Measurements from ENCODE around the gene CELSR2.

The CELSR2 gene

GRCh38 chr1:109246141-109246551 lies 3.2 kb upstream of the CELSR2 start:
- Histone ChIP-seq H3K27me3 (replicated peaks in 2 of 5; ENCODE audit: control insufficient read depth in 4 of 5, insufficient read depth in 5 of 5, low read length in 4 of 5) (peaks cover 0 to 91% (median 29%) of the 10 kb centered on the region in 5 experiments), H3K9me3 (ENCODE audit: control extremely low read depth in 1 of 5, control insufficient read depth in 4 of 5, insufficient read depth in 2 of 5, low read depth in 1 of 5, low read length in 4 of 5) (no peaks in the 10 kb centered on the region), H3K4me3 (ENCODE audit: control insufficient read depth in 1 of 7, extremely low read depth in 1 of 7, insufficient read depth in 4 of 7, low read depth in 2 of 7, low read length in 6 of 7) (no peak overlapping the region), H3K36me3 (ENCODE audit: control insufficient read depth in 4 of 4, insufficient read depth in 4 of 4, low read length in 3 of 4) (no peaks in the 10 kb centered on the region), H3K27ac (ENCODE audit: insufficient read depth in 1 of 2, low read depth in 1 of 2, low read length in 2 of 2, poor library complexity in 1 of 2, severe bottlenecking in 2 of 2) (no peak overlapping the region), H3K4me1 (ENCODE audit: control extremely low read depth in 1 of 4, control insufficient read depth in 4 of 4, insufficient read depth in 4 of 4, low read length in 3 of 4) (peaks cover 0 to 13% (median 9%) of the 10 kb centered on the region in 4 experiments)
- WGBS (ENCODE audit: insufficient coverage), result 98% methylated on average over 6 of the region's 7 CpGs
- ChIA-PET CTCF (interaction anchor here (1.0 to 1.2 kb wide), 3 partner anchors 10 to 260 kb away, joined by 3 read pairs; no protein-coding TSS in a partner anchor), POLR2A (no interaction called here)
- DNase-seq, result no peak

DNA sequence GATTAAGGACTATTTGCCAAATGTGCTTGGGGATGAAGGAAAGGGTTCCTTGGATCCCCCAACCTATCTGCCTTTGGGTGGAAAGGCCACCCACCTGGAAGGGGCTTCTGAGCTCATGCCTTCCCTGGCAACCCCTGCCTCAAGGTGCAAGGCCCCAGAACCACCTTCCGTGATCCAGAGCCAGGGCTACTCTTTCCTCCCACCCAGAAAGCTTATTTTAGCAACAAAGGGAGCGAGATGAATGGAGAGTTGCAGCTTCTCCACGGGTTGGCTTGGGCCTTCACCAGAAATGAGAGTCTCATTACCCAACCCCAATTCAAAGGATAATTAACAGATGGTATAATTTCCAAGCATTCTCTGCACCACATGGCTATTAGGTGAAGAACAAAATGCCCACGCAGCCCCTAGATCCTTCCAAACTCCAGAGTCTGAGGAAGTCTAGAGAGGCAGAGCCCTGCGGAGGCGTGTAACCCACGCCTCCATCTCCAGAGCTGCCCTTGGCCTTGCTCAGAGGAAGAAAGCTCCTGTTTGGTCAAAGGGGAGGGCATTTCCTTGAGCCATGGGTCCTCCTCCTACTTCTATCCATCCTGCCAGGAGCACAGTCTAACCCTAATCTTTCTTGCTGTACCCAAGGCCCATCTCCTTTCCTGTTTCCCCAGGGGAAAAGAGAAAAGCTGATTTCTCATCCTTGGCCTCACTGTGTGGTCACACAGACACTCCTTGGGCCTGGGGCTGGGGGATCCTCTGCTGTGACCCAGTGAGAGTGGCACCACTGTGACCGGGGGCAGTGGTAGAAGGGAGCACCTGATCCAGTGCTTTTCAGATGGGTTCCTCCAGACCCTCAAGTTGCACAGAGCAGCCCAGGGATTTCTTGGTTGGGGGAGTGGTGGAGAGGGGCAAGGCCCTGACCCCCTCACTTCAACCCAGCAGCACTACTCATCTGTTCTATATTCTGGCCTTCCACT lies 1.7 kb upstream of the CELSR2 start:
- H3K9me3 ChIP-seq (ENCODE audit: control extremely low read depth in 1 of 5, control insufficient read depth in 4 of 5, insufficient read depth in 2 of 5, low read depth in 1 of 5, low read length in 4 of 5), result peaks cover 0 to 2% (median 0%) of the 10 kb centered on the region in 5 experiments
- ChIA-PET CTCF (interaction anchor here (1.1 to 1.2 kb wide), 4 partner anchors 9 to 282 kb away, joined by 3 to 6 read pairs (median 4); no protein-coding TSS in a partner anchor), POLR2A (no interaction called here)
- no peak for DNase-seq
- peaks cover 0 to 13% (median 9%) of the 10 kb centered on the region in 4 experiments for H3K4me1 ChIP-seq (ENCODE audit: control extremely low read depth in 1 of 4, control insufficient read depth in 4 of 4, insufficient read depth in 4 of 4, low read length in 3 of 4)
- no peak overlapping the region for H3K4me3 ChIP-seq (ENCODE audit: control insufficient read depth in 1 of 7, extremely low read depth in 1 of 7, insufficient read depth in 4 of 7, low read depth in 2 of 7, low read length in 6 of 7)
- peaks cover 0 to 91% (median 20%) of the 10 kb centered on the region in 5 experiments for H3K27me3 ChIP-seq (replicated peaks in 2 of 5; ENCODE audit: control insufficient read depth in 4 of 5, insufficient read depth in 5 of 5, low read length in 4 of 5)
- no peaks in the 10 kb centered on the region for H3K36me3 ChIP-seq (ENCODE audit: control insufficient read depth in 4 of 4, insufficient read depth in 4 of 4, low read length in 3 of 4)
- H3K27ac ChIP-seq (ENCODE audit: insufficient read depth in 1 of 2, low read depth in 1 of 2, low read length in 2 of 2, poor library complexity in 1 of 2, severe bottlenecking in 2 of 2), result no peak overlapping the region
- 94% methylated on average over 2 of the region's 8 CpGs for WGBS (ENCODE audit: insufficient coverage)

DNA sequence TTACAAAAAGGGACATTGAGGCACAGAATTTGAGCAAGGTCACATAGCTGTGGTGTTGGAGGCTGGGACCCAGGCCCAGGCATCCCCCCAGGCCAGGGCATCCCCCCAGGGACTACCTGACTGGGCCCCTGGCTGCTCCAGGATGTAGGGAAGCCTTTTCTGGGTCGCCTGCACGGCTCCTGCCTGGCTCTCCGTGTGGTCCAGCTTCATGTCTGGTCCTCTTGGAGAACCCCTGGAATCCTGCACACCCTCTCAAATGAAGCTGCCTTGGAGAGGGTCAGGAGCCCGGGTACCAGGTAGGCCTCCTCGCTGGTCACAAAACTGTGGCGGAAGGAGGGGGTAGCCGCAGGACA lies 919 bp upstream of the CELSR2 start:
- Histone ChIP-seq H3K27ac (ENCODE audit: insufficient read depth in 1 of 2, low read depth in 1 of 2, low read length in 2 of 2, poor library complexity in 1 of 2, severe bottlenecking in 2 of 2) (no peak overlapping the region), H3K36me3 (ENCODE audit: control insufficient read depth in 4 of 4, insufficient read depth in 4 of 4, low read length in 3 of 4) (no peaks in the 10 kb centered on the region), H3K4me1 (ENCODE audit: control extremely low read depth in 1 of 4, control insufficient read depth in 4 of 4, insufficient read depth in 4 of 4, low read length in 3 of 4) (peaks cover 0 to 13% (median 9%) of the 10 kb centered on the region in 4 experiments), H3K4me3 (ENCODE audit: control insufficient read depth in 1 of 7, extremely low read depth in 1 of 7, insufficient read depth in 4 of 7, low read depth in 2 of 7, low read length in 6 of 7) (no peak overlapping the region), H3K27me3 (replicated peaks in 2 of 5; ENCODE audit: control insufficient read depth in 4 of 5, insufficient read depth in 5 of 5, low read length in 4 of 5) (peaks cover 0 to 90% (median 20%) of the 10 kb centered on the region in 5 experiments), H3K9me3 (ENCODE audit: control extremely low read depth in 1 of 5, control insufficient read depth in 4 of 5, insufficient read depth in 2 of 5, low read depth in 1 of 5, low read length in 4 of 5) (peaks cover 0 to 2% (median 0%) of the 10 kb centered on the region in 5 experiments)
- POLR2A ChIA-PET, result no interaction called here
- WGBS (ENCODE audit: insufficient coverage), result 100% methylated on average over 4 of the region's 7 CpGs
- CTCF ChIA-PET, result interaction anchor here (1.1 to 1.2 kb wide), 2 partner anchors 9 to 282 kb away, joined by 3 to 6 read pairs; no protein-coding TSS in a partner anchor
- no peak for DNase-seq

- 2% methylated on average over 80 of the region's 80 CpGs for WGBS (ENCODE audit: insufficient coverage)
- ChIA-PET POLR2A (no interaction called here), CTCF (interaction anchor here (0.6 to 1.4 kb wide), 5 partner anchors 9 to 274 kb away, joined by 3 to 5 read pairs (median 3); no protein-coding TSS in a partner anchor)
- H3K36me3 ChIP-seq (ENCODE audit: control insufficient read depth in 4 of 4, insufficient read depth in 4 of 4, low read length in 3 of 4), result no peaks in the 10 kb centered on the region
- H3K4me3 ChIP-seq (ENCODE audit: control insufficient read depth in 1 of 7, extremely low read depth in 1 of 7, insufficient read depth in 4 of 7, low read depth in 2 of 7, low read length in 6 of 7), result peak overlapping the region in 5 of 7 experiments; percentile 55 to 66 (median 61)
- no peak for DNase-seq
- no peak overlapping the region for H3K27ac ChIP-seq (ENCODE audit: insufficient read depth in 1 of 2, low read depth in 1 of 2, low read length in 2 of 2, poor library complexity in 1 of 2, severe bottlenecking in 2 of 2)
- peaks cover 0 to 2% (median 0%) of the 10 kb centered on the region in 5 experiments for H3K9me3 ChIP-seq (ENCODE audit: control extremely low read depth in 1 of 5, control insufficient read depth in 4 of 5, insufficient read depth in 2 of 5, low read depth in 1 of 5, low read length in 4 of 5)
- H3K27me3 ChIP-seq (replicated peaks in 2 of 5; ENCODE audit: control insufficient read depth in 4 of 5, insufficient read depth in 5 of 5, low read length in 4 of 5), result peaks cover 0 to 90% (median 24%) of the 10 kb centered on the region in 5 experiments
- H3K4me1 ChIP-seq (ENCODE audit: control extremely low read depth in 1 of 4, control insufficient read depth in 4 of 4, insufficient read depth in 4 of 4, low read length in 3 of 4), result peaks cover 0 to 13% (median 9%) of the 10 kb centered on the region in 4 experiments
Measured at GRCh38 chr1:109249654-109250401, 489 bp downstream of the CELSR2 start.

- CTCF ChIA-PET, result interaction anchor here (0.6 to 1.4 kb wide), 5 partner anchors 9 to 274 kb away, joined by 3 to 5 read pairs (median 3); no protein-coding TSS in a partner anchor
- Histone ChIP-seq H3K36me3 (ENCODE audit: control insufficient read depth in 4 of 4, insufficient read depth in 4 of 4, low read length in 3 of 4) (no peaks in the 10 kb centered on the region), H3K27ac (ENCODE audit: insufficient read depth in 1 of 2, low read depth in 1 of 2, low read length in 2 of 2, poor library complexity in 1 of 2, severe bottlenecking in 2 of 2) (no peak overlapping the region), H3K9me3 (ENCODE audit: control extremely low read depth in 1 of 5, control insufficient read depth in 4 of 5, insufficient read depth in 2 of 5, low read depth in 1 of 5, low read length in 4 of 5) (peaks cover 0 to 2% (median 0%) of the 10 kb centered on the region in 5 experiments), H3K4me1 (ENCODE audit: control extremely low read depth in 1 of 4, control insufficient read depth in 4 of 4, insufficient read depth in 4 of 4, low read length in 3 of 4) (peaks cover 0 to 13% (median 9%) of the 10 kb centered on the region in 4 experiments), H3K4me3 (ENCODE audit: control insufficient read depth in 1 of 7, extremely low read depth in 1 of 7, insufficient read depth in 4 of 7, low read depth in 2 of 7, low read length in 6 of 7) (peak overlapping the region in 1 of 7 experiments; percentile 66), H3K27me3 (replicated peaks in 2 of 5; ENCODE audit: control insufficient read depth in 4 of 5, insufficient read depth in 5 of 5, low read length in 4 of 5) (peaks cover 0 to 93% (median 28%) of the 10 kb centered on the region in 5 experiments)
- no peak for DNase-seq
- WGBS (ENCODE audit: insufficient coverage), result 93% methylated on average over 28 of the region's 33 CpGs
- POLR2A ChIA-PET, result no interaction called here
Measured at GRCh38 chr1:109250454-109251276, 1.3 kb downstream of the CELSR2 start.
